Ectodermal cell (in vitro differentiated cells): ENCODE results near the gene PLK4.

ENCODE experiments used
- H3K27ac ChIP-seq: 2 replicates; pipeline ENCODE4 v1.7.0; 2013; ENCODE audit warnings: mild to moderate bottlenecking, low read depth, low read length; ENCODE audit not compliant: insufficient read depth, poor library complexity, severe bottlenecking
- H3K27me3 ChIP-seq: 2 replicates; pipeline ENCODE4 v1.7.0; 2013; ENCODE audit warnings: mild to moderate bottlenecking, low read length; ENCODE audit not compliant: insufficient read depth, control insufficient read depth, poor library complexity, severe bottlenecking
- H3K36me3 ChIP-seq: one replicate; pipeline ENCODE4 v1.7.0; 2013; ENCODE audit warnings: low read length; ENCODE audit not compliant: control insufficient read depth, insufficient read depth
- H3K4me1 ChIP-seq: one replicate; pipeline ENCODE4 v1.7.0; 2013; ENCODE audit warnings: low read length; ENCODE audit not compliant: control insufficient read depth, insufficient read depth
- H3K4me3 ChIP-seq: 2 replicates; pipeline ENCODE4 v1.7.0; 2013; ENCODE audit warnings: low read depth, low read length, control low read depth; ENCODE audit not compliant: insufficient read depth
- H3K9me3 ChIP-seq: 2 replicates; pipeline ENCODE4 v1.7.0; 2013; ENCODE audit warnings: mild to moderate bottlenecking, low read length, moderate library complexity; ENCODE audit not compliant: control insufficient read depth
- WGBS, 2 experiments: methylation state at CpG; one replicate each; pipeline ENCODE4 v1.1.7; 2013; ENCODE audit warnings: missing lambda C conversion rate in 2 of 2; 5-methylcytosine and 5-hydroxymethylcytosine counted together

PLK4 gene

GRCh38 chr4:127856813-127857447 lies 23.8 kb upstream of the PLK4 start:
- WGBS, 2 experiments, result 67 to 68% methylated on average over 4 of the region's 4 CpGs
- H3K27ac ChIP-seq, result no peak overlapping the region
- no peaks in the 10 kb centered on the region for H3K27me3 ChIP-seq
- H3K4me1 ChIP-seq, result no peaks in the 10 kb centered on the region
- H3K36me3 ChIP-seq, result no peaks in the 10 kb centered on the region
- no peak overlapping the region for H3K4me3 ChIP-seq
- H3K9me3 ChIP-seq, result no peaks in the 10 kb centered on the region

- H3K4me1 ChIP-seq, result no peaks in the 10 kb centered on the region
- no peaks in the 10 kb centered on the region for H3K36me3 ChIP-seq
- H3K27ac ChIP-seq, result no peak overlapping the region
- no peak overlapping the region for H3K4me3 ChIP-seq
- no peaks in the 10 kb centered on the region for H3K9me3 ChIP-seq
- no peaks in the 10 kb centered on the region for H3K27me3 ChIP-seq
- WGBS, 2 experiments, result 91 to 100% methylated on average over 1 of the region's 1 CpG
These were observed 23.1 kb upstream of the PLK4 start for GRCh38 chr4:127857641-127858040.

- no peaks in the 10 kb centered on the region for H3K36me3 ChIP-seq
- H3K4me3 ChIP-seq, result no peak overlapping the region
- H3K4me1 ChIP-seq, result no peaks in the 10 kb centered on the region
- WGBS, 2 experiments, result no CpG with 5 or more reads among the region's 2 CpGs
- no peaks in the 10 kb centered on the region for H3K27me3 ChIP-seq
- no peak overlapping the region for H3K27ac ChIP-seq
- no peaks in the 10 kb centered on the region for H3K9me3 ChIP-seq
These were observed 12.5 kb upstream of the PLK4 start for GRCh38 chr4:127868196-127868595.

- no peaks in the 10 kb centered on the region for H3K27me3 ChIP-seq
- no peaks in the 10 kb centered on the region for H3K9me3 ChIP-seq
- no peak overlapping the region for H3K4me3 ChIP-seq
- no peaks in the 10 kb centered on the region for H3K36me3 ChIP-seq
- no peaks in the 10 kb centered on the region for H3K4me1 ChIP-seq
- H3K27ac ChIP-seq, result no peak overlapping the region
These were observed 10.4 kb upstream of the PLK4 start for GRCh38 chr4:127870281-127870680.

- WGBS, 2 experiments, result 66 to 68% methylated on average over 3 of the region's 3 CpGs
- Histone ChIP-seq H3K27me3 (no peaks in the 10 kb centered on the region), H3K36me3 (no peaks in the 10 kb centered on the region), H3K9me3 (no peaks in the 10 kb centered on the region), H3K27ac (no peak overlapping the region), H3K4me3 (no peak overlapping the region), H3K4me1 (no peaks in the 10 kb centered on the region)
These were observed 10.0 kb upstream of the PLK4 start for GRCh38 chr4:127870688-127871087.

- Histone ChIP-seq H3K27me3 (no peaks in the 10 kb centered on the region), H3K4me1 (no peaks in the 10 kb centered on the region), H3K9me3 (no peaks in the 10 kb centered on the region), H3K36me3 (no peaks in the 10 kb centered on the region), H3K4me3 (no peak overlapping the region), H3K27ac (no peak overlapping the region)
These were observed 4.9 kb upstream of the PLK4 start for GRCh38 chr4:127875791-127876190.

GRCh38 chr4:127881563-127881864 lies 821 bp downstream of the PLK4 start:
- Histone ChIP-seq H3K4me3 (peak overlapping the region; percentile 96), H3K4me1 (no peaks in the 10 kb centered on the region), H3K27me3 (no peaks in the 10 kb centered on the region), H3K27ac (no peak overlapping the region), H3K9me3 (no peaks in the 10 kb centered on the region), H3K36me3 (peaks cover 6% of the 10 kb centered on the region)
- 2 to 4% methylated on average over 7 of the region's 7 CpGs for WGBS, 2 experiments

- WGBS, 2 experiments, result no CpG with 5 or more reads among the region's 1 CpG
- H3K36me3 ChIP-seq, result peaks cover 22% of the 10 kb centered on the region
- no peak overlapping the region for H3K4me3 ChIP-seq
- H3K4me1 ChIP-seq, result no peaks in the 10 kb centered on the region
- no peaks in the 10 kb centered on the region for H3K27me3 ChIP-seq
- no peaks in the 10 kb centered on the region for H3K9me3 ChIP-seq
- H3K27ac ChIP-seq, result no peak overlapping the region
These were observed 7.9 kb downstream of the PLK4 start for GRCh38 chr4:127888559-127888958.

GRCh38 chr4:127889903-127890302 lies 9.2 kb downstream of the PLK4 start:
- Histone ChIP-seq H3K36me3 (peaks cover 32% of the 10 kb centered on the region), H3K4me3 (no peak overlapping the region), H3K27me3 (no peaks in the 10 kb centered on the region), H3K27ac (no peak overlapping the region), H3K4me1 (no peaks in the 10 kb centered on the region), H3K9me3 (no peaks in the 10 kb centered on the region)
- WGBS, 2 experiments, result 90 to 96% methylated on average over 3 of the region's 3 CpGs

GRCh38 chr4:127896069-127896468 lies 15.4 kb downstream of the PLK4 start:
- H3K27me3 ChIP-seq, result no peaks in the 10 kb centered on the region
- no peaks in the 10 kb centered on the region for H3K9me3 ChIP-seq
- no peaks in the 10 kb centered on the region for H3K4me1 ChIP-seq
- no peak overlapping the region for H3K4me3 ChIP-seq
- H3K27ac ChIP-seq, result no peak overlapping the region
- WGBS, 2 experiments, result 100% methylated on average over 1 of the region's 1 CpG
- peaks cover 26% of the 10 kb centered on the region for H3K36me3 ChIP-seq

GRCh38 chr4:127896528-127896927 lies 15.8 kb downstream of the PLK4 start:
- Histone ChIP-seq H3K4me3 (no peak overlapping the region), H3K9me3 (no peaks in the 10 kb centered on the region), H3K4me1 (no peaks in the 10 kb centered on the region), H3K36me3 (peaks cover 26% of the 10 kb centered on the region), H3K27me3 (no peaks in the 10 kb centered on the region), H3K27ac (no peak overlapping the region)
- WGBS, 2 experiments, result 100% methylated on average over 1 of the region's 1 CpG; no CpG with 5 or more reads in 1 of the 2 experiments
